HG02610 (cell line): ENCODE results near the gene TRERF1.

Experiments
- ATAC-seq: cut with Tn5 transposase; IDR thresholded peaks from one replicate; pipeline ENCODE4 v1.9.1; 2021; ENCODE audit warnings: mild to moderate bottlenecking, moderate library complexity; ENCODE audit not compliant: unreplicated experiment

Gene TRERF1

GRCh38 chr6:42424906-42425474, 26.7 kb downstream of the TRERF1 start:
- no peak for ATAC-seq

GRCh38 chr6:42423244-42423643, 28.5 kb downstream of the TRERF1 start:
- ATAC-seq: no peak

GRCh38 chr6:42420741-42421140, 31.0 kb downstream of the TRERF1 start:
- no peak for ATAC-seq

GRCh38 chr6:42419490-42420280, 32.0 kb downstream of the TRERF1 start:
- ATAC-seq: no peak

GRCh38 chr6:42418724-42419123, 33.0 kb downstream of the TRERF1 start:
- ATAC-seq: no peak

- ATAC-seq: no peak
Observed at GRCh38 chr6:42417641-42418112, 34.0 kb downstream of the TRERF1 start.

- ATAC-seq: no peak
Observed at GRCh38 chr6:42411406-42411805, 40.3 kb downstream of the TRERF1 start.

GRCh38 chr6:42410861-42411260, 40.9 kb downstream of the TRERF1 start:
- no peak for ATAC-seq

- no peak for ATAC-seq
Observed at GRCh38 chr6:42409581-42409980, 42.1 kb downstream of the TRERF1 start.

GRCh38 chr6:42407379-42407778, 44.3 kb downstream of the TRERF1 start:
- no peak for ATAC-seq

GRCh38 chr6:42406306-42407280, 45.1 kb downstream of the TRERF1 start:
- no peak for ATAC-seq

- ATAC-seq: no peak
Observed at GRCh38 chr6:42405021-42405420, 46.7 kb downstream of the TRERF1 start.

- no peak for ATAC-seq
Observed at GRCh38 chr6:42404484-42404883, 47.2 kb downstream of the TRERF1 start.

- ATAC-seq: no peak
Observed at GRCh38 chr6:42403831-42404230, 47.9 kb downstream of the TRERF1 start.

GRCh38 chr6:42403421-42403820, 48.3 kb downstream of the TRERF1 start:
- no peak for ATAC-seq

- ATAC-seq: peak; percentile 95
Observed at GRCh38 chr6:42402184-42402583, 49.5 kb downstream of the TRERF1 start.

GRCh38 chr6:42401613-42401951, 50.1 kb downstream of the TRERF1 start:
- ATAC-seq: no peak

GRCh38 chr6:42400886-42401612, 50.7 kb downstream of the TRERF1 start:
- no peak for ATAC-seq

- no peak for ATAC-seq
Observed at GRCh38 chr6:42400061-42400760, 51.5 kb downstream of the TRERF1 start.

GRCh38 chr6:42396720-42397119, 55.0 kb downstream of the TRERF1 start:
- no peak for ATAC-seq
